NCI-H187 treated with DMSO at 0.1 percent for 48 hours (cell line): ENCODE results near the gene CCDC39.
"Not testable (repeated sequence)": the region's sequence is repeated elsewhere in the genome, so short reads cannot be mapped to it uniquely, and the experiment has no call there.

Experiments used
- DNase-seq: peaks from one replicate; lab custom pipeline; 2025; lab: John Stamatoyannopoulos, UW

Gene CCDC39

GRCh38 chr3:180619723-180620122 is 59.6 kb downstream of the CCDC39 start:
- no peak for DNase-seq

- DNase-seq, result not testable (repeated sequence)
These were observed 60.7 kb downstream of the CCDC39 start for GRCh38 chr3:180618563-180618962.

- DNase-seq, result no peak
These were observed 62.2 kb downstream of the CCDC39 start for GRCh38 chr3:180617049-180617448.

- no peak for DNase-seq
These were observed 63.3 kb downstream of the CCDC39 start for GRCh38 chr3:180615954-180616353.

GRCh38 chr3:180612364-180612763 is 66.9 kb downstream of the CCDC39 start:
- no peak for DNase-seq

- DNase-seq, result no peak
These were observed 68.3 kb downstream of the CCDC39 start for GRCh38 chr3:180611006-180611405.

GRCh38 chr3:180601688-180602666 is 77.3 kb downstream of the CCDC39 start, which contains the start of gene TTC14:
Gene TTC14, plus strand, starts transcription at chr3:180602163. Its CDS starts 99 bp downstream, at chr3:180602262.
- peak; percentile 87 for DNase-seq

GRCh38 chr3:180600473-180600872 is 78.8 kb downstream of the CCDC39 start:
- DNase-seq, result no peak

GRCh38 chr3:180595559-180595935 is 83.7 kb downstream of the CCDC39 start:
- no peak for DNase-seq

GRCh38 chr3:180594631-180595558 is 84.4 kb downstream of the CCDC39 start:
- no peak for DNase-seq

GRCh38 chr3:180593631-180594030 is 85.7 kb downstream of the CCDC39 start:
- not testable (repeated sequence) for DNase-seq

GRCh38 chr3:180590396-180590795 is 88.9 kb downstream of the CCDC39 start:
- no peak for DNase-seq

GRCh38 chr3:180580934-180581333 is 98.4 kb downstream of the CCDC39 start:
- DNase-seq, result no peak

GRCh38 chr3:180575571-180575970 is 103.7 kb downstream of the CCDC39 start:
- no peak for DNase-seq

- no peak for DNase-seq
These were observed 107.3 kb downstream of the CCDC39 start for GRCh38 chr3:180571831-180572598.

GRCh38 chr3:180570238-180570637 is 109.1 kb downstream of the CCDC39 start:
- no peak for DNase-seq

GRCh38 chr3:180564676-180565075 is 114.6 kb downstream of the CCDC39 start:
- DNase-seq, result no peak
